ENCODE measurements around the gene INO80.
"Not testable (repeated sequence)": the region's sequence is repeated elsewhere in the genome, so short reads cannot be mapped to it uniquely, and the experiment has no call there.

Gene INO80

GRCh38 chr15:40992241-40992741 is 123.8 kb downstream of the INO80 start:
- DNase-seq, result no peak

- no peak for DNase-seq
Observed at GRCh38 chr15:40991355-40991754, 124.7 kb downstream of the INO80 start.

- no peak for DNase-seq
Observed at GRCh38 chr15:40990789-40991188, 125.3 kb downstream of the INO80 start.

GRCh38 chr15:40990080-40990479 is 126.0 kb downstream of the INO80 start:
- no peak for DNase-seq

GRCh38 chr15:40988156-40988555 is 127.9 kb downstream of the INO80 start:
- DNase-seq, result no peak

- no peak for DNase-seq
Observed at GRCh38 chr15:40986820-40987219, 129.3 kb downstream of the INO80 start.

- DNase-seq, result no peak
Observed at GRCh38 chr15:40985541-40986330, 130.3 kb downstream of the INO80 start.

GRCh38 chr15:40984964-40985363 is 131.1 kb downstream of the INO80 start:
- DNase-seq, result no peak

- DNase-seq, result no peak
Observed at GRCh38 chr15:40984406-40984805, 131.7 kb downstream of the INO80 start.

- no peak for DNase-seq
Observed at GRCh38 chr15:40982855-40983254, 133.2 kb downstream of the INO80 start.

GRCh38 chr15:40981186-40981585 is 134.9 kb downstream of the INO80 start:
- no peak for DNase-seq

- no peak for DNase-seq
Observed at GRCh38 chr15:40978562-40978961, 137.5 kb downstream of the INO80 start.

GRCh38 chr15:40978141-40978540 is 137.9 kb downstream of the INO80 start:
- DNase-seq, result no peak

- DNase-seq, result peak; percentile 14
Observed at GRCh38 chr15:40976819-40977218, 139.3 kb downstream of the INO80 start.

- no peak for DNase-seq
Observed at GRCh38 chr15:40974879-40975278, 141.2 kb downstream of the INO80 start.

GRCh38 chr15:40969363-40969762 is 146.7 kb downstream of the INO80 start:
- no peak for DNase-seq

GRCh38 chr15:40968290-40969085 is 147.6 kb downstream of the INO80 start:
- no peak for DNase-seq

- no peak for DNase-seq
Observed at GRCh38 chr15:40964634-40965033, 151.4 kb downstream of the INO80 start.

- no peak for DNase-seq
Observed at GRCh38 chr15:40964006-40964405, 152.1 kb downstream of the INO80 start.

- no peak for DNase-seq
Observed at GRCh38 chr15:40963201-40963600, 152.9 kb downstream of the INO80 start.

GRCh38 chr15:40962317-40962716 is 153.8 kb downstream of the INO80 start:
- not testable (repeated sequence) for DNase-seq

- DNase-seq, result not testable (repeated sequence)
Observed at GRCh38 chr15:40961740-40962139, 154.3 kb downstream of the INO80 start.

GRCh38 chr15:40960925-40961324 is 155.2 kb downstream of the INO80 start:
- DNase-seq, result no peak
